Peyer's patch (tissue), 4 donors: Measurements from ENCODE around the gene TARM1. TPM values are rescaled to one million over a fixed set of nuclear protein-coding genes. Genes with fewer than 3 reads are reported as not detected.

ENCODE experiments used
- DNase-seq, 3 donors: peaks; one replicate each; pipeline ENCODE4 v3.0.0-alpha.2; 2017 to 2019
- H3K27ac ChIP-seq, 4 donors: fragments of 200-600 bp; sonication (generic); one replicate each; pipeline ENCODE4 v1.5.1; 2016 to 2019
- H3K27me3 ChIP-seq, 2 donors: fragments of 200-600 bp; sonication (generic); one replicate each; pipeline ENCODE4 v1.5.1; 2019
- H3K36me3 ChIP-seq, 3 donors: fragments of 200-600 bp; sonication (generic); one replicate each; pipeline ENCODE4 v1.5.1; 2016 to 2019
- H3K4me1 ChIP-seq, 4 donors: fragments of 200-600 bp; sonication (generic); one replicate each; pipeline ENCODE4 v1.5.1; 2016 to 2019
- H3K4me3 ChIP-seq, 4 donors: fragments of 200-600 bp; sonication (generic); 1 replicate in 3 of 4; 2 replicates in 1 of 4; pipeline ENCODE4 v1.5.1; 2016 to 2019; ENCODE audit warnings: mild to moderate bottlenecking in 1 of 4
- H3K9me3 ChIP-seq, 4 donors: fragments of 200-600 bp; sonication (generic); one replicate each; pipeline ENCODE4 v1.5.1; 2016 to 2019; ENCODE audit warnings: mild to moderate bottlenecking in 1 of 4
- POLR2A ChIP-seq, 2 donors: fragments of 450-650 bp; IDR thresholded peaks; one replicate each; pipeline ENCODE4 v1.5.1; 2017; ENCODE audit warnings: antibody characterized with exemption in 2 of 2, mild to moderate bottlenecking in 2 of 2, moderate library complexity in 2 of 2
- total RNA-seq, 4 donors: library from RNA; depleted of rRNA; stranded (reverse); fragments of >200 nt; gene quantifications; one replicate each; pipeline ENCODE4 v1.1.0, GENCODE V29; 2016
- TF ChIP-seq, protein P1 (sequence below), 6 experiments: fragments of 450-650 bp in 4 of 6; fragments of 200-600 bp in 2 of 6; sonication (generic) in 1 of 6; IDR thresholded peaks; one replicate each; pipeline ENCODE4 v1.5.1; 2017 to 2019; ENCODE audit warnings: antibody characterized with exemption in 6 of 6, mild to moderate bottlenecking in 3 of 6, moderate library complexity in 1 of 6

TARM1 gene
- not detected for total RNA-seq

DNA sequence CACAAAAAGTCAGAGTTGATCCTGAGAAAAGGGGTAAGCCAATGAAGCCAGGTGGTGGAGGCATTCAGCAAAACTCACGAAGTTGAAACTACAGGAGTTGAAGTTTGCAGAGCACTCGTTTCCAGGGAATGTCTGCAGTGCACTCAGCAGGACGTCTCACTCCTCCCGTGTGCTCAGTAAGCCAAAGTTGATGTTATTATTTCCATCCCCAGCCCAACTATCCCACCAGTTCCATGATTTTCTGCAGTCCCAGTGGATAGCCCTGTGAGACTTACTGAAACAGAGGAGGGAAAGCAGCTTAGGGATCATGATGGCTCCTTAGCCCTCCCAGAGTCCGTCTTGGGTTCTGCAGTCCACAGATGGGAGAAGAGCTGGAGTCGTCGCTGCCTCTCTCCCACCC lies at the start of gene TARM1:
TARM1 (minus strand) TSS at position 334 of the 400 bp plus-strand sequence; CDS start at position 309, 25 bp downstream.
- DNase-seq = no peak
- no peak within 1 kb of the TSS for H3K27ac ChIP-seq

DNA sequence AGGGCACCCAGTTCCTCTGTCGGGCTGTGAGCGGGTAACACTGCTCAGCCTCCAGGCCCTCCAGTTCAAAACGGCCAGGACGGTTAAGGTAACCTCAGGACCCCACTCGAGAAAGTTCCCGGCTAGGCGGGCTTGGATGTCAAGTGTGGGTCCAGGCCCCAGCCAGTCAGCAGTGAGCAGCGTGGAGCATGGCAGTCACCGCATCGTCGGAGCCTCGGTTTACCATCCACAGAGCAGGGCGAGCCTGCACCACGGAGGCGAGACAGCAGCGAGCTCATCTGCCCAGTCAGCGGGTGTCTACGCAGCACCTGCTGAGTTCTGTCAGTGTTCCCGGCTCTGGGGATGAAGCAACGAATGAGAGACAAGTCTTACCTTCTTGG lies 48.4 kb upstream of the TARM1 start:
- no peak overlapping the region for H3K4me3 ChIP-seq
- no peaks in the 10 kb centered on the region for H3K4me1 ChIP-seq
- H3K9me3 ChIP-seq = no peaks in the 10 kb centered on the region
- no peak for DNase-seq
- no peak overlapping the region for H3K27ac ChIP-seq
- H3K27me3 ChIP-seq = no peaks in the 10 kb centered on the region
- TF ChIP-seq, protein P1, sequence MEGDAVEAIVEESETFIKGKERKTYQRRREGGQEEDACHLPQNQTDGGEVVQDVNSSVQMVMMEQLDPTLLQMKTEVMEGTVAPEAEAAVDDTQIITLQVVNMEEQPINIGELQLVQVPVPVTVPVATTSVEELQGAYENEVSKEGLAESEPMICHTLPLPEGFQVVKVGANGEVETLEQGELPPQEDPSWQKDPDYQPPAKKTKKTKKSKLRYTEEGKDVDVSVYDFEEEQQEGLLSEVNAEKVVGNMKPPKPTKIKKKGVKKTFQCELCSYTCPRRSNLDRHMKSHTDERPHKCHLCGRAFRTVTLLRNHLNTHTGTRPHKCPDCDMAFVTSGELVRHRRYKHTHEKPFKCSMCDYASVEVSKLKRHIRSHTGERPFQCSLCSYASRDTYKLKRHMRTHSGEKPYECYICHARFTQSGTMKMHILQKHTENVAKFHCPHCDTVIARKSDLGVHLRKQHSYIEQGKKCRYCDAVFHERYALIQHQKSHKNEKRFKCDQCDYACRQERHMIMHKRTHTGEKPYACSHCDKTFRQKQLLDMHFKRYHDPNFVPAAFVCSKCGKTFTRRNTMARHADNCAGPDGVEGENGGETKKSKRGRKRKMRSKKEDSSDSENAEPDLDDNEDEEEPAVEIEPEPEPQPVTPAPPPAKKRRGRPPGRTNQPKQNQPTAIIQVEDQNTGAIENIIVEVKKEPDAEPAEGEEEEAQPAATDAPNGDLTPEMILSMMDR (IDR thresholded peaks at IDR 0.05) = no peak
- no peak for TF ChIP-seq POLR2A (IDR thresholded peaks at IDR 0.05)
- H3K36me3 ChIP-seq = peaks cover 0 to 62% (median 0%) of the 10 kb centered on the region in 3 donors

More for the DNA sequence above, at the start of gene TARM1:
- no peak for TF ChIP-seq POLR2A (IDR thresholded peaks at IDR 0.05)
- TF ChIP-seq, protein P1 (IDR thresholded peaks at IDR 0.05) = no peak
- H3K36me3 ChIP-seq = no peaks in the 10 kb centered on the region
- no peak within 1 kb of the TSS for H3K4me3 ChIP-seq
- no peaks in the 10 kb centered on the region for H3K27me3 ChIP-seq
- H3K9me3 ChIP-seq = peaks cover 0 to 9% (median 0%) of the 10 kb centered on the region in 4 donors
- H3K4me1 ChIP-seq = no peaks in the 10 kb centered on the region

DNA sequence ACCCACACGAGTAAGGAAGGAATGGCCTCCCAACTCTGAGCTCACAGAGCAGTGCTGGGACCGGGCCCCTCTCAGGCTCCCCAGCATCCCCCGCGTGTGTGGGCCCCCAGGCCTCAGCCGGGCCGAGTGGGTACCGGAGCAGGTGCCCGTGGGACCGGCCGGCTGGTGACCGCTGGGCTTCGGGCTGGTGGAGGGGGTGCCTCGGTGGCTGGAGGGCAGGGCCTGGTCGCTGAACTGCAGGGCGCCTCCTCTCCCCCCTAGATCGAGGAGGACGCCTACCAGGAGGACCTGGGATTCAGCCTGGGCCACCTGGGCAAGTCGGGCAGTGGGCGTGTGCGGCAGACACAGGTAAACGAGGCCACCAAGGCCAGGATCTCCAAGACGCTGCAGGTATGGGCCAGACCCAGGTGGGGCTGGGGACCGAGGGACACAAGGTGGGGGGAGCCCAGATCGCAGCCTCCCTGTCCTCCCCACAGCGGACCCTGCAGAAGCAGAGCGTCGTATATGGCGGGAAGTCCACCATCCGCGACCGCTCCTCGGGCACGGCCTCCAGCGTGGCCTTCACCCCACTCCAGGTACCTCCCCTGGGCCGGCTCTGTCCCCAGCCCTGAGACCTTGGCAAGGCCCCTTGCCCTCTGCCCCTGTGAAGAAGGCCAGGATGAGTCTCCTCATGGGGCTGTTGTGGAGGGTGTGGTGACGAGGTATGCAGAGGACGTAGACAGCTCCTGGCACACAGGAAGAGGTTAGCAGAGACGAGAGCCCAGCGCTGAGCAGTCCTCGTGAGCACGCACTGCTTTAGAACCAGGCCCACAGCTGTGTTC lies 47.8 kb upstream of the TARM1 start:
- Histone ChIP-seq H3K4me1 (no peaks in the 10 kb centered on the region), H3K36me3 (peaks cover 0 to 68% (median 0%) of the 10 kb centered on the region in 3 donors)
- DNase-seq = no peak

DNA sequence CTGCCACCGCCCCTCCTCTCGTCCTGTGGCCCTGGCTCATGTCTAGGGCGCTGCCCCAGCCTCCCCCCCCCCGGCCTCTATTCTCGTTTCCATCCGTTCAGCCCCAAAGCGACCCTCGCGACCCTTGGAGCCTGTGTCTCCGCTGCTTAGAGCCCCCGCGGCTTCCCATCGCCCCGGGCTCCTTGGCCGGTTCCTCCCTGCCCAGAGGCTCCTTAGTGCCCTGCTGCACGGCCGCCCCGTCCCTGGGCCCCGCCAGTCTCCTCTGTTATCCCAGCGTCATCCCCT lies 47.2 kb upstream of the TARM1 start:
- no peaks in the 10 kb centered on the region for H3K4me1 ChIP-seq
- no peaks in the 10 kb centered on the region for H3K27me3 ChIP-seq
- H3K27ac ChIP-seq = no peak overlapping the region
- no peak overlapping the region for H3K4me3 ChIP-seq
- no peaks in the 10 kb centered on the region for H3K9me3 ChIP-seq
- peaks cover 0 to 75% (median 0%) of the 10 kb centered on the region in 3 donors for H3K36me3 ChIP-seq
- DNase-seq = no peak
- TF ChIP-seq, protein P1 (IDR thresholded peaks at IDR 0.05) = no peak
- no peak for TF ChIP-seq POLR2A (IDR thresholded peaks at IDR 0.05)

More for the DNA sequence above, 47.8 kb upstream of the TARM1 start:
- no peaks in the 10 kb centered on the region for H3K9me3 ChIP-seq
- no peak overlapping the region for H3K27ac ChIP-seq
- TF ChIP-seq, protein P1 (IDR thresholded peaks at IDR 0.05) = no peak
- TF ChIP-seq POLR2A (IDR thresholded peaks at IDR 0.05) = no peak
- H3K27me3 ChIP-seq = no peaks in the 10 kb centered on the region
- H3K4me3 ChIP-seq = no peak overlapping the region

DNA sequence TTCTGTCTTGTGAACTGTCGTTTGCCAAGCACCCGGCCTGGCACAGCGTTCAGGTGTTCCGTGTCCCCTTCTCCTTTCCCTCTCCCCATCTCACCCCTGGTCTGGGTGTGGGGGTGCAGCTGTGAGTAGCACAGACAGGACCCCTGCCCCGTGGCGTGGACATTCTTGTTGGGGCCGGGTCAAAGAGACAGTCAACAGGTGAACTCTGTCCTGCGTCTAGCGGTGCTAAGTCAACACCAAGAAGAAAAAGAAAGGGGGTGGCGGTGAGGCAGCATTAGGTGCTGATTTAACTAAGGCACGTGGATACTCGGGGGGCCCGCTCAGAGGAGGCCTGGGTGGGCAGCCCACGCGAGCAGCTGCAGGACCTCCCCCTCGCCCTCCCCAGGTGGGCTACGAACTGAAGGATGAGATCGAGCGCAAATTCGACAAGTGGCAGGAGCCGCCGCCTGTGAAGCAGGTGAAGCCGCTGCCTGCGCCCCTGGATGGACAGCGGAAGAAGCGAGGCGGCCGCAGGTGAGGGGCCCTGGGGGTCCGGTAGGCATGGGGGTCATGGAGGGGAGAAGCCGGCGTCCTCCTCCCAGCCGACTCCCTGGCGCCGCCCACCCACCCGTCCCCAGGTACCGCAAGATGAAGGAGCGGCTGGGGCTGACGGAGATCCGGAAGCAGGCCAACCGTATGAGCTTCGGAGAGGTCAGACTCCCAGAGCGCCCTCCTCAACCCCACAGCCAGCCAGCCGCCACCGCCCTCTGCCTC lies 46.7 kb upstream of the TARM1 start:
- peaks cover 0 to 80% (median 0%) of the 10 kb centered on the region in 3 donors for H3K36me3 ChIP-seq
- TF ChIP-seq, protein P1 (IDR thresholded peaks at IDR 0.05) = no peak
- TF ChIP-seq POLR2A (IDR thresholded peaks at IDR 0.05) = no peak

More for the DNA sequence above, 46.7 kb upstream of the TARM1 start:
- DNase-seq = no peak
- no peak overlapping the region for H3K4me3 ChIP-seq
- H3K27ac ChIP-seq = no peak overlapping the region
- no peaks in the 10 kb centered on the region for H3K27me3 ChIP-seq
- no peaks in the 10 kb centered on the region for H3K9me3 ChIP-seq
- H3K4me1 ChIP-seq = no peaks in the 10 kb centered on the region
